AG04449 (cell line): Measurements from ENCODE around the gene CDRT15L2.
"Not testable (repeated sequence)": the region's sequence is repeated elsewhere in the genome, so short reads cannot be mapped to it uniquely, and the experiment has no call there.

ENCODE experiments used
- CTCF ChIA-PET: fragments of 350-600 bp; formaldehyde crosslinking; extraction: SDS; loops from one replicate; lab custom pipeline; 2021; ENCODE audit warnings: antibody characterized with exemption; lab: Yijun Ruan, JAX
- POLR2A ChIA-PET: fragments of 400-600, 350-600 bp; formaldehyde crosslinking; extraction: SDS; loops from one replicate; lab custom pipeline; 2020; ENCODE audit warnings: antibody characterized with exemption, inconsistent platforms; lab: Yijun Ruan, JAX
- DNase-seq: peaks from one replicate; pipeline ENCODE4 v3.0.0-alpha.2; 2010; ENCODE audit warnings: low read depth, low spot score
- H3K4me3 ChIP-seq: 2 replicates; pipeline ENCODE4 v1.5.1; 2011; ENCODE audit warnings: low read depth, mild to moderate bottlenecking, control low read depth, low read length

Gene CDRT15L2

GRCh38 chr17:20579424-20579823, at the start of gene CDRT15L2:
TSS of gene CDRT15L2 (plus strand) at chr17:20579724. CDS start at chr17:20579744, 20 bp downstream.
- POLR2A ChIA-PET, result not testable (repeated sequence)

GRCh38 chr17:20530104-20530503, 49.4 kb upstream of the CDRT15L2 start:
- H3K4me3 ChIP-seq, DNase-seq, CTCF ChIA-PET, POLR2A ChIA-PET: not testable (repeated sequence)

More at GRCh38 chr17:20579424-20579823, at the start of gene CDRT15L2:
- CTCF ChIA-PET, H3K4me3 ChIP-seq, DNase-seq: not testable (repeated sequence)

GRCh38 chr17:20532544-20533090, 46.9 kb upstream of the CDRT15L2 start:
- peak overlapping the region; percentile 53 for H3K4me3 ChIP-seq
- CTCF ChIA-PET, POLR2A ChIA-PET, DNase-seq: not testable (repeated sequence)

- peak overlapping the region; percentile 53 for H3K4me3 ChIP-seq
- CTCF ChIA-PET, POLR2A ChIA-PET, DNase-seq: not testable (repeated sequence)
Observed at GRCh38 chr17:20533206-20533605, 46.3 kb upstream of the CDRT15L2 start.

GRCh38 chr17:20534711-20535550, 44.6 kb upstream of the CDRT15L2 start:
- POLR2A ChIA-PET, H3K4me3 ChIP-seq, CTCF ChIA-PET, DNase-seq: not testable (repeated sequence)

- H3K4me3 ChIP-seq, DNase-seq, POLR2A ChIA-PET, CTCF ChIA-PET: not testable (repeated sequence)
Observed at GRCh38 chr17:20540414-20540813, 39.1 kb upstream of the CDRT15L2 start.

- H3K4me3 ChIP-seq, CTCF ChIA-PET, DNase-seq, POLR2A ChIA-PET: not testable (repeated sequence)
Observed at GRCh38 chr17:20540865-20541264, 38.7 kb upstream of the CDRT15L2 start.

- POLR2A ChIA-PET, DNase-seq, CTCF ChIA-PET: not testable (repeated sequence)
Observed at GRCh38 chr17:20541853-20542546, 37.5 kb upstream of the CDRT15L2 start.

GRCh38 chr17:20547923-20548322, 31.6 kb upstream of the CDRT15L2 start:
- H3K4me3 ChIP-seq, CTCF ChIA-PET, DNase-seq, POLR2A ChIA-PET: not testable (repeated sequence)

More at GRCh38 chr17:20541853-20542546, 37.5 kb upstream of the CDRT15L2 start:
- not testable (repeated sequence) for H3K4me3 ChIP-seq

GRCh38 chr17:20552920-20553319, 26.6 kb upstream of the CDRT15L2 start:
- H3K4me3 ChIP-seq, CTCF ChIA-PET, POLR2A ChIA-PET, DNase-seq: not testable (repeated sequence)

- CTCF ChIA-PET, POLR2A ChIA-PET, H3K4me3 ChIP-seq, DNase-seq: not testable (repeated sequence)
Observed at GRCh38 chr17:20554728-20555127, 24.8 kb upstream of the CDRT15L2 start.

GRCh38 chr17:20555135-20556010, 24.2 kb upstream of the CDRT15L2 start:
- POLR2A ChIA-PET, H3K4me3 ChIP-seq, DNase-seq, CTCF ChIA-PET: not testable (repeated sequence)

- POLR2A ChIA-PET, CTCF ChIA-PET, DNase-seq, H3K4me3 ChIP-seq: not testable (repeated sequence)
Observed at GRCh38 chr17:20558096-20558495, 21.4 kb upstream of the CDRT15L2 start.

- H3K4me3 ChIP-seq, DNase-seq, POLR2A ChIA-PET, CTCF ChIA-PET: not testable (repeated sequence)
Observed at GRCh38 chr17:20559018-20559417, 20.5 kb upstream of the CDRT15L2 start.
